ENCODE measurements around the gene FSTL4. TPM values are rescaled to one million over a fixed set of nuclear protein-coding genes. Genes with fewer than 3 reads are reported as not detected.

Gene FSTL4
- total RNA-seq, 1 donor from 2014 or later, result not detected

- intact Hi-C loops (cut with micrococcal nuclease), result no loop called here
- Mint-ChIP-seq H3K27me3 (ENCODE audit: insufficient read depth) (peaks cover 3% of the 10 kb centered on the region), H3K4me1 (ENCODE audit: low read depth) (no peaks in the 10 kb centered on the region), H3K36me3 (ENCODE audit: low read depth) (no peaks in the 10 kb centered on the region), H3K27ac (no peak overlapping the region), H3K4me3 (no peak overlapping the region), H3K9me3 (no peaks in the 10 kb centered on the region)
- DNase-seq (ENCODE audit: low spot score), result no peak
Observed at GRCh38 chr5:133234273-133234672, 378.1 kb downstream of the FSTL4 start.

GRCh38 chr5:133233616-133234015 is 378.7 kb downstream of the FSTL4 start:
- H3K36me3 Mint-ChIP-seq (ENCODE audit: low read depth), result no peaks in the 10 kb centered on the region
- no peaks in the 10 kb centered on the region for H3K4me1 Mint-ChIP-seq (ENCODE audit: low read depth)
- no peak overlapping the region for H3K27ac Mint-ChIP-seq
- no peak overlapping the region for H3K4me3 Mint-ChIP-seq
- no peaks in the 10 kb centered on the region for H3K9me3 Mint-ChIP-seq
- intact Hi-C loops (cut with micrococcal nuclease), result no loop called here
- H3K27me3 Mint-ChIP-seq (ENCODE audit: insufficient read depth), result peaks cover 5% of the 10 kb centered on the region
- no peak for DNase-seq (ENCODE audit: low spot score)

GRCh38 chr5:133232911-133233310 is 379.4 kb downstream of the FSTL4 start:
- intact Hi-C loops (cut with micrococcal nuclease), result no loop called here

GRCh38 chr5:133232435-133232834 is 379.9 kb downstream of the FSTL4 start:
- Mint-ChIP-seq H3K27me3 (ENCODE audit: insufficient read depth) (peaks cover 4% of the 10 kb centered on the region), H3K4me1 (ENCODE audit: low read depth) (no peaks in the 10 kb centered on the region), H3K4me3 (no peak overlapping the region), H3K9me3 (no peaks in the 10 kb centered on the region), H3K36me3 (ENCODE audit: low read depth) (no peaks in the 10 kb centered on the region), H3K27ac (no peak overlapping the region)
- no peak for DNase-seq (ENCODE audit: low spot score)
- intact Hi-C loops (cut with micrococcal nuclease), result no loop called here

More at GRCh38 chr5:133232911-133233310, 379.4 kb downstream of the FSTL4 start:
- H3K4me3 Mint-ChIP-seq, result no peak overlapping the region
- H3K27me3 Mint-ChIP-seq (ENCODE audit: insufficient read depth), result peaks cover 7% of the 10 kb centered on the region
- DNase-seq (ENCODE audit: low spot score), result no peak
- no peaks in the 10 kb centered on the region for H3K36me3 Mint-ChIP-seq (ENCODE audit: low read depth)
- H3K9me3 Mint-ChIP-seq, result no peaks in the 10 kb centered on the region
- no peak overlapping the region for H3K27ac Mint-ChIP-seq
- no peaks in the 10 kb centered on the region for H3K4me1 Mint-ChIP-seq (ENCODE audit: low read depth)

GRCh38 chr5:133232011-133232410 is 380.3 kb downstream of the FSTL4 start:
- Mint-ChIP-seq H3K36me3 (ENCODE audit: low read depth) (no peaks in the 10 kb centered on the region), H3K4me3 (no peak overlapping the region), H3K27me3 (ENCODE audit: insufficient read depth) (peaks cover 4% of the 10 kb centered on the region), H3K27ac (no peak overlapping the region), H3K9me3 (no peaks in the 10 kb centered on the region), H3K4me1 (ENCODE audit: low read depth) (no peaks in the 10 kb centered on the region)
- DNase-seq (ENCODE audit: low spot score), result no peak
- intact Hi-C loops (cut with micrococcal nuclease), result no loop called here

- DNase-seq (ENCODE audit: low spot score), result no peak
- peaks cover 4% of the 10 kb centered on the region for H3K27me3 Mint-ChIP-seq (ENCODE audit: insufficient read depth)
- H3K4me3 Mint-ChIP-seq, result no peak overlapping the region
- no peak overlapping the region for H3K27ac Mint-ChIP-seq
- no peaks in the 10 kb centered on the region for H3K4me1 Mint-ChIP-seq (ENCODE audit: low read depth)
- H3K36me3 Mint-ChIP-seq (ENCODE audit: low read depth), result no peaks in the 10 kb centered on the region
- intact Hi-C loops (cut with micrococcal nuclease), result no loop called here
- H3K9me3 Mint-ChIP-seq, result no peaks in the 10 kb centered on the region
Observed at GRCh38 chr5:133230823-133231578, 381.3 kb downstream of the FSTL4 start.

- Mint-ChIP-seq H3K9me3 (no peaks in the 10 kb centered on the region), H3K4me3 (no peak overlapping the region), H3K4me1 (ENCODE audit: low read depth) (no peaks in the 10 kb centered on the region), H3K27me3 (ENCODE audit: insufficient read depth) (peaks cover 4% of the 10 kb centered on the region), H3K27ac (no peak overlapping the region), H3K36me3 (ENCODE audit: low read depth) (no peaks in the 10 kb centered on the region)
- DNase-seq (ENCODE audit: low spot score), result no peak
- intact Hi-C loops (cut with micrococcal nuclease), result no loop called here
Observed at GRCh38 chr5:133229931-133230664, 382.2 kb downstream of the FSTL4 start.

GRCh38 chr5:133228316-133228715 is 384.0 kb downstream of the FSTL4 start:
- H3K27ac Mint-ChIP-seq, result no peak overlapping the region
- intact Hi-C loops (cut with micrococcal nuclease), result no loop called here
- H3K9me3 Mint-ChIP-seq, result no peaks in the 10 kb centered on the region
- H3K4me1 Mint-ChIP-seq (ENCODE audit: low read depth), result no peaks in the 10 kb centered on the region
- no peak for DNase-seq (ENCODE audit: low spot score)
- H3K4me3 Mint-ChIP-seq, result no peak overlapping the region
- H3K27me3 Mint-ChIP-seq (ENCODE audit: insufficient read depth), result peaks cover 4% of the 10 kb centered on the region
- H3K36me3 Mint-ChIP-seq (ENCODE audit: low read depth), result no peaks in the 10 kb centered on the region

- Mint-ChIP-seq H3K27me3 (ENCODE audit: insufficient read depth) (peaks cover 4% of the 10 kb centered on the region), H3K27ac (no peak overlapping the region), H3K4me3 (no peak overlapping the region), H3K4me1 (ENCODE audit: low read depth) (no peaks in the 10 kb centered on the region), H3K9me3 (no peaks in the 10 kb centered on the region), H3K36me3 (ENCODE audit: low read depth) (no peaks in the 10 kb centered on the region)
- DNase-seq (ENCODE audit: low spot score), result no peak
- intact Hi-C loops (cut with micrococcal nuclease), result no loop called here
Observed at GRCh38 chr5:133227897-133228296, 384.4 kb downstream of the FSTL4 start.

GRCh38 chr5:133227082-133227481 is 385.3 kb downstream of the FSTL4 start:
- no peak overlapping the region for H3K4me3 Mint-ChIP-seq
- intact Hi-C loops (cut with micrococcal nuclease), result no loop called here
- DNase-seq (ENCODE audit: low spot score), result no peak
- no peaks in the 10 kb centered on the region for H3K36me3 Mint-ChIP-seq (ENCODE audit: low read depth)
- no peak overlapping the region for H3K27ac Mint-ChIP-seq
- H3K4me1 Mint-ChIP-seq (ENCODE audit: low read depth), result no peaks in the 10 kb centered on the region
- no peaks in the 10 kb centered on the region for H3K9me3 Mint-ChIP-seq
- H3K27me3 Mint-ChIP-seq (ENCODE audit: insufficient read depth), result peaks cover 4% of the 10 kb centered on the region

- no peaks in the 10 kb centered on the region for H3K9me3 Mint-ChIP-seq
- DNase-seq (ENCODE audit: low spot score), result no peak
- H3K4me3 Mint-ChIP-seq, result no peak overlapping the region
- H3K36me3 Mint-ChIP-seq (ENCODE audit: low read depth), result no peaks in the 10 kb centered on the region
- H3K27ac Mint-ChIP-seq, result no peak overlapping the region
- intact Hi-C loops (cut with micrococcal nuclease), result no loop called here
- no peaks in the 10 kb centered on the region for H3K4me1 Mint-ChIP-seq (ENCODE audit: low read depth)
- H3K27me3 Mint-ChIP-seq (ENCODE audit: insufficient read depth), result peaks cover 4% of the 10 kb centered on the region
Observed at GRCh38 chr5:133226186-133226585, 386.2 kb downstream of the FSTL4 start.

GRCh38 chr5:133225671-133226152 is 386.6 kb downstream of the FSTL4 start:
- Mint-ChIP-seq H3K36me3 (ENCODE audit: low read depth) (no peaks in the 10 kb centered on the region), H3K27me3 (ENCODE audit: insufficient read depth) (peaks cover 4% of the 10 kb centered on the region)
- no peak for DNase-seq (ENCODE audit: low spot score)

GRCh38 chr5:133222979-133223378 is 389.4 kb downstream of the FSTL4 start:
- Mint-ChIP-seq H3K27me3 (ENCODE audit: insufficient read depth) (no peaks in the 10 kb centered on the region), H3K4me3 (no peak overlapping the region), H3K4me1 (ENCODE audit: low read depth) (no peaks in the 10 kb centered on the region), H3K36me3 (ENCODE audit: low read depth) (no peaks in the 10 kb centered on the region), H3K9me3 (no peaks in the 10 kb centered on the region), H3K27ac (no peak overlapping the region)
- DNase-seq (ENCODE audit: low spot score), result no peak
- intact Hi-C loops (cut with micrococcal nuclease), result no loop called here

More at GRCh38 chr5:133225671-133226152, 386.6 kb downstream of the FSTL4 start:
- intact Hi-C loops (cut with micrococcal nuclease), result no loop called here
- Mint-ChIP-seq H3K9me3 (no peaks in the 10 kb centered on the region), H3K27ac (no peak overlapping the region), H3K4me1 (ENCODE audit: low read depth) (no peaks in the 10 kb centered on the region), H3K4me3 (no peak overlapping the region)

All from activated T-helper 1 cell treated with anti-CD3 and anti-CD28 coated beads, Interleukin-12 subunit alpha, Interleukin-12 subunit beta, Interleukin-2, Interleukin-4 antibody, amounts not matched to agents 30 ng/mL and 10 ng/mL and 1 ng/mL, durations not matched to agents 14 hours and 24 hours and 36 hours (primary cell).